PC-3 (cell line): Measurements from ENCODE around the gene IL4I1. TPM values are rescaled to one million over a fixed set of nuclear protein-coding genes. Genes with fewer than 3 reads are reported as not detected.

Source experiments
- ATAC-seq: fragments of 200-7000 bp; cut with Tn5 transposase; 2 replicates; pipeline ENCODE4 v1.9.1; 2020; ENCODE audit warnings: mild to moderate bottlenecking, moderate library complexity
- BruUV-seq: library from RNA; stranded (reverse); fragments of 400-500 nt; replicated peaks from 2 replicates; lab custom pipeline; 2021; lab: Mats Ljungman, UMichigan
- CTCF ChIA-PET: fragments of 300-600 bp; sonication (Branson Sonifier 250); formaldehyde crosslinking; loops from one replicate; lab custom pipeline; 2022; ENCODE audit warnings: antibody characterized with exemption; lab: Charles Lee
- POLR2A ChIA-PET: fragments of 300-600 bp; sonication (Branson Sonifier 250); formaldehyde crosslinking; loops from one replicate; lab custom pipeline; 2022; ENCODE audit warnings: antibody characterized with exemption; ENCODE audit not compliant: unreplicated experiment; lab: Charles Lee
- DNase-seq: peaks from one replicate; pipeline ENCODE4 v3.0.0-alpha.2; 2015
- H2AFZ ChIP-seq: fragments of 300-600 bp; sonication (generic); 2 replicates; pipeline ENCODE4 v1.6.0; 2016; ENCODE audit warnings: antibody characterized with exemption, low read length
- H3F3A ChIP-seq: fragments of 300-600 bp; sonication (generic); one replicate; pipeline ENCODE4 v1.6.0; 2017; ENCODE audit warnings: antibody characterized with exemption, low read length, control low read depth, mild to moderate bottlenecking; ENCODE audit not compliant: unreplicated experiment
- H3K27ac ChIP-seq: fragments of 300-600 bp; sonication (generic); 2 replicates; pipeline ENCODE4 v1.5.1; 2016; ENCODE audit warnings: mild to moderate bottlenecking, low read length
- H3K27me3 ChIP-seq: fragments of 300-600 bp; sonication (generic); 2 replicates; pipeline ENCODE4 v1.6.1; 2016; ENCODE audit warnings: low read length, mixed read lengths
- H3K36me3 ChIP-seq: fragments of 300-600 bp; sonication (generic); 2 replicates; pipeline ENCODE4 v1.6.1; 2016; ENCODE audit warnings: low read depth, mixed run types, low read length, mixed read lengths
- H3K4me1 ChIP-seq: fragments of 300-600 bp; sonication (generic); 2 replicates; pipeline ENCODE4 v1.5.1; 2016; ENCODE audit warnings: low read length; ENCODE audit not compliant: insufficient read depth
- H3K4me2 ChIP-seq: fragments of 300-600 bp; sonication (generic); 2 replicates; pipeline ENCODE4 v1.6.0; 2016; ENCODE audit warnings: low read length
- H3K4me3 ChIP-seq: fragments of 300-600 bp; sonication (generic); 2 replicates; pipeline ENCODE4 v1.5.1; 2016; ENCODE audit warnings: mild to moderate bottlenecking, low read length, mixed read lengths
- H3K79me2 ChIP-seq: fragments of 300-600 bp; sonication (generic); 2 replicates; pipeline ENCODE4 v1.6.1; 2017; ENCODE audit warnings: low read length, mixed read lengths
- H3K9ac ChIP-seq: fragments of 300-600 bp; sonication (generic); 2 replicates; pipeline ENCODE4 v1.6.0; 2016; ENCODE audit warnings: mild to moderate bottlenecking, low read length
- H3K9me2 ChIP-seq: fragments of 300-600 bp; sonication (generic); replicated peaks from 2 replicates; pipeline ENCODE4 v1.6.1; 2016; ENCODE audit warnings: mixed run types, low read length, mixed read lengths
- H3K9me3 ChIP-seq: fragments of 300-600 bp; sonication (generic); 2 replicates; pipeline ENCODE4 v1.6.1; 2016; ENCODE audit warnings: low read length, mixed read lengths
- H4K20me1 ChIP-seq: fragments of 300-600 bp; sonication (generic); 2 replicates; pipeline ENCODE4 v1.6.1; 2016; ENCODE audit warnings: low read length, mixed read lengths
- EZH2 ChIP-seq: fragments of 300-600 bp; sonication (generic); IDR thresholded peaks from one replicate; pipeline ENCODE4 v1.6.1; 2017; ENCODE audit warnings: antibody characterized with exemption, mild to moderate bottlenecking, low read length; ENCODE audit not compliant: unreplicated experiment
- EZH2phosphoT487 ChIP-seq: fragments of 300-600 bp; sonication (generic); IDR thresholded peaks from 2 replicates; pipeline ENCODE4 v1.6.1; 2018; ENCODE audit warnings: mild to moderate bottlenecking, antibody characterized with exemption, low read length, borderline replicate concordance
- intact Hi-C: fragments of 100-400 bp; cut with micrococcal nuclease; formaldehyde crosslinking; loops from 2 replicates; pipeline ENCODE4 v1.9.0; 2023
- total RNA-seq: library from RNA; depleted of rRNA; stranded (reverse); fragments of >200 nt; gene quantifications from 2 replicates; pipeline ENCODE4 v1.2.3, GENCODE V29; 2014
- TF ChIP-seq, protein P1 (sequence below): fragments of 300-600 bp; sonication (generic); conservative IDR thresholded peaks from 2 replicates; pipeline ENCODE4 v1.5.1; 2017; ENCODE audit warnings: antibody characterized with exemption, low read depth, mild to moderate bottlenecking, low read length

The IL4I1 gene
- total RNA-seq, 1 experiment from 2014 or later, result 2.2 TPM

DNA sequence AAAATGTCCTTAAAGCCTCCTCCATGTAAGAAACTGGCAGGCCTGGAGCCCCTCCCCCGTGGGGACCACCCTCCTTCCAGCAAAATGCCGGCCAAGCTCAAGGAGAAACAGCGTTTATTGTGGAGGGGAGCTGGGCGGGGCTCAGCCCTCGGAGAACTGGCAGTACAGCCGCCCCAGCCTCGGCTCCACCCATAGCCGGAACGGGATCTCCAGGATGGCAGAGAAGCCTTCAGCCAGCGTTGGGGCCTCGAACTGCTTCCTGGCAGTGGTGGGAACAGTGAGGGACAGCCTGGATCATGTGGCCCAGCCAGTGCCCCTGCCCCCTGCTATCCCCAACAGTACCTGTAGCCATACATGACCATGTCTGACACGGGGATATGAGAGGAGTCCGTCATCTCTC lies 35.6 kb downstream of the IL4I1 start:
- ATAC-seq (no peak; the same call in 1 of the 2 replicates), DNase-seq (no peak)
- CTCF ChIA-PET, result no interaction called here
- no peak overlapping the region for H3K4me3 ChIP-seq
- no TSS peak for BruUV-seq
- peaks cover 33% of the 10 kb centered on the region for H3K79me2 ChIP-seq
- H3K27me3 ChIP-seq, result no peaks in the 10 kb centered on the region
- no peak overlapping the region for H3K27ac ChIP-seq
- H3K9ac ChIP-seq, result no peak overlapping the region
- TF ChIP-seq, protein P1, sequence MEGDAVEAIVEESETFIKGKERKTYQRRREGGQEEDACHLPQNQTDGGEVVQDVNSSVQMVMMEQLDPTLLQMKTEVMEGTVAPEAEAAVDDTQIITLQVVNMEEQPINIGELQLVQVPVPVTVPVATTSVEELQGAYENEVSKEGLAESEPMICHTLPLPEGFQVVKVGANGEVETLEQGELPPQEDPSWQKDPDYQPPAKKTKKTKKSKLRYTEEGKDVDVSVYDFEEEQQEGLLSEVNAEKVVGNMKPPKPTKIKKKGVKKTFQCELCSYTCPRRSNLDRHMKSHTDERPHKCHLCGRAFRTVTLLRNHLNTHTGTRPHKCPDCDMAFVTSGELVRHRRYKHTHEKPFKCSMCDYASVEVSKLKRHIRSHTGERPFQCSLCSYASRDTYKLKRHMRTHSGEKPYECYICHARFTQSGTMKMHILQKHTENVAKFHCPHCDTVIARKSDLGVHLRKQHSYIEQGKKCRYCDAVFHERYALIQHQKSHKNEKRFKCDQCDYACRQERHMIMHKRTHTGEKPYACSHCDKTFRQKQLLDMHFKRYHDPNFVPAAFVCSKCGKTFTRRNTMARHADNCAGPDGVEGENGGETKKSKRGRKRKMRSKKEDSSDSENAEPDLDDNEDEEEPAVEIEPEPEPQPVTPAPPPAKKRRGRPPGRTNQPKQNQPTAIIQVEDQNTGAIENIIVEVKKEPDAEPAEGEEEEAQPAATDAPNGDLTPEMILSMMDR, result no peak
- no peak for TF ChIP-seq EZH2phosphoT487
- H3K9me2 ChIP-seq, result no peaks in the 10 kb centered on the region
- peaks cover 8% of the 10 kb centered on the region for H3K4me1 ChIP-seq
- intact Hi-C loops, result no loop called here
- H3F3A ChIP-seq, result peaks cover 5% of the 10 kb centered on the region
- no peak overlapping the region for H2AFZ ChIP-seq
- H3K36me3 ChIP-seq, result peaks cover 54% of the 10 kb centered on the region
- H3K4me2 ChIP-seq, result no peak overlapping the region
- no peaks in the 10 kb centered on the region for H3K9me3 ChIP-seq
- POLR2A ChIA-PET, result no interaction called here
- H4K20me1 ChIP-seq, result peaks cover 17% of the 10 kb centered on the region

GRCh38 chr19:49860336-49861102 lies 36.2 kb downstream of the IL4I1 start:
- Histone ChIP-seq H3K4me1 (peaks cover 2% of the 10 kb centered on the region; the same call in 1 of the 2 replicates), H3F3A (peaks cover 5% of the 10 kb centered on the region), H3K4me2 (no peak overlapping the region), H3K9me3 (no peaks in the 10 kb centered on the region), H3K79me2 (peaks cover 27% of the 10 kb centered on the region), H3K9me2 (no peaks in the 10 kb centered on the region), H3K27me3 (no peaks in the 10 kb centered on the region), H2AFZ (no peak overlapping the region), H3K4me3 (no peak overlapping the region), H4K20me1 (peaks cover 17% of the 10 kb centered on the region), H3K27ac (no peak overlapping the region), H3K36me3 (peaks cover 55% of the 10 kb centered on the region), H3K9ac (no peak overlapping the region)
- intact Hi-C loops, result no loop called here
- ATAC-seq, result no peak
- no peak for DNase-seq
- ChIA-PET CTCF (no interaction called here), POLR2A (no interaction called here)
- TF ChIP-seq EZH2 (no peak), EZH2phosphoT487 (no peak)
- TF ChIP-seq, protein P1, result no peak
- no TSS peak for BruUV-seq

GRCh38 chr19:49859682-49860335 lies 36.9 kb downstream of the IL4I1 start:
- H3K79me2 ChIP-seq, result peaks cover 20% of the 10 kb centered on the region
- H4K20me1 ChIP-seq, result peaks cover 19% of the 10 kb centered on the region
- no peak for ATAC-seq
- no peaks in the 10 kb centered on the region for H3K4me1 ChIP-seq
- ChIA-PET CTCF (no interaction called here), POLR2A (no interaction called here)
- intact Hi-C loops, result no loop called here
- H3K9ac ChIP-seq, result no peak overlapping the region
- peaks cover 60% of the 10 kb centered on the region for H3K36me3 ChIP-seq
- peaks cover 5% of the 10 kb centered on the region for H3F3A ChIP-seq
- no peaks in the 10 kb centered on the region for H3K27me3 ChIP-seq
- no peaks in the 10 kb centered on the region for H3K9me2 ChIP-seq
- no peaks in the 10 kb centered on the region for H3K9me3 ChIP-seq
- no peak for DNase-seq
- H3K4me2 ChIP-seq, result no peak overlapping the region
- no peak overlapping the region for H2AFZ ChIP-seq
- no TSS peak for BruUV-seq
- TF ChIP-seq, protein P1, result no peak
- TF ChIP-seq EZH2phosphoT487 (no peak), EZH2 (no peak)
- no peak overlapping the region for H3K4me3 ChIP-seq
- H3K27ac ChIP-seq, result no peak overlapping the region
